HG03520 (cell line): ENCODE data around the gene MAP2K1.
"Not testable (repeated sequence)": the region's sequence is repeated elsewhere in the genome, so short reads cannot be mapped to it uniquely, and the experiment has no call there.

ENCODE experiments used
- ATAC-seq: cut with Tn5 transposase; IDR thresholded peaks from one replicate; pipeline ENCODE4 v1.9.1; 2021; ENCODE audit warnings: mild to moderate bottlenecking, moderate library complexity; ENCODE audit not compliant: unreplicated experiment

The MAP2K1 gene

DNA sequence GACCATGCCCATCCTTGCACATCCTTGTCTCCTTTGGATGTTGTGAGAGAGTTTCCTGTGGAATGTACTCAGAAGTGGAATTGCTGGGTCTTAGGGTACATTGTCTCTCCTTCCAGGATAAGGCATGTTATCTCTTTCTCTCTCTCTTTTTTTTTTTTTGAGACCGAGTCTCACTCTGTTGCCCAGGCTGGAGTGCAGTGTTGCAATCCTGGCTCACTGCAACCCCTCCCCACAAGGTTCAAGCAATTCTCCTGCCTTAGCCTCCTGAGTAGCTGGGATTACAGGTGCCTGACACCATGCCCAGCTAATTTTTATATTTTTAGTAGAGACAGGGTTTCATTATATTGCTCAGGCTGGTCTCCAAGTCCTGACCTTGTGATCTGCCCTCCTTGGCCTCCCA, 6.3 kb downstream of the MAP2K1 start:
- ATAC-seq: not testable (repeated sequence)

DNA sequence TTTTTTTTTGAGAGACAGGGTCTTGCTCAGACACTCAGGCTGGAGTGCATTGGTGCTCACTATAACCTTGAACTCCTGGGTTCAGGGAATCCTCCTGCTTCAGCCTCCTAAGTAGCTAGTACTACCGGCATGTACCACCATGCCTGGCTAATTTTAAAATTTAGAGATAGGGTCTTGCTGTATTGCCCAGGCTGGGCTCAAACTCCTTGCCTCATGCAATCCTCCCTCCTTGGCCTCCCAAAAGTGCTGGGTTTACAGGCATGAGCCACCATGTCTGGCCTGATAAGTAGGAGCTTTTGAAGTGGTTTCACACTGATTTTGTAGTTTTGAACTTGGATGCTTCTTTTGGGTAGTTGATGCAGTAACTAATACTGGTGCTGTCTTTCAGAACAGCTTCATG, 7.8 kb downstream of the MAP2K1 start:
- no peak for ATAC-seq

DNA sequence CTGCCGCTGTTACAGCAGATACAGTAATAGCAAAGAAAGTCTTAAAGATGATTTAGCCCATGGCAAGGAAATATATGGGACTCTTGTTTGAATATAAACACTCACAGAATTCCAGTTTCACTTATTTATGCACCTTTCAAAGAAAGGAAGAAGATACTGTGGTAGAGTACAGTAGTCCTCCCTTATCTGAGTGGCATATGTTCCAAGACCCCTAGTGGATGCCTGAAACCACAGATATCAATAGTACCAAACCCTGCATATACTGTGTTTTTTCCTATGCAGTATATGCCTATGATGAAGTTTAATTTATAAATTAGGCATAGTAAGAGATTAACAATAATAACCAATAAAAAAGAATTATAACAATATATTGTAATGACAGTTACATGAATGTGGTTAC, 8.2 kb downstream of the MAP2K1 start:
- no peak for ATAC-seq

DNA sequence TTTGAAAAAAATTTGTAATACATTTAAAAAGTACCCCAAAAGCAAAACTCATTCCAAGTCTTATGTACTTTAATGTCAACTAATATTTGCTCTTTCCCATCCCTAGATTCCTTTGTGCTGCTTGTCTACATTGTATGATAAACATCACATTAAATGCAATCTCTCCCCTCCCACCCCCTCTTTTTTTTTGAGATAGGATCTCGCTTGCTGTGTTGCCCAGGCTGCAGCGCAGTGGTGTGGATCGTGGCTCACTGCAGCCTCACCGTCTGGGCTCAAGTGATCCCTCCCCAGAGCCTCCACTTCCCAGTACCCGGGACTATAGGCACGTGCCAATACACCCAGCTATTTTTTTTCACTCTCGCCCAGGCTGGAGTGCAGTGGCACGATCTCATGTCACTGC, 12.6 kb downstream of the MAP2K1 start:
- ATAC-seq: no peak

DNA sequence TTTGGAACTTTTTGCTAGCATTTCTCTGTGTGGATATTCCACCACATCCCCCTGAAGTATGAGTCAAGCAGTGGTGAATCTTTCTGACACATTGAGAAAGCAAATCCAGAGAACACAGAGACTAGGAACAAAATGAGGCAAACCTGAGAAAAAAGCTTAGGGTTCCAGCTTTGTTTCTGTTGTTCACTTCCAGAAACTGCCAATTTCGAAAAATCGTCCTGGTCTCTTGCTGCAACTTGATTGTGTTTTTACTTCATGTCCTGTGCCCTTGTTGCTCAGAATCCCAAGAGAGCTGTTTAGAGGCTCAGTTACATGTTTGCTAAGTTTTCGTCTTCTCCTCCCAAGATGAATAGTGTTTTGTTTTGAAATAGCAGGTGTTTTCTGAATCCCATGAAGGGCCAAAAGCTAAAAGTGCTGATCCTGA, 13.7 kb downstream of the MAP2K1 start:
- no peak for ATAC-seq

DNA sequence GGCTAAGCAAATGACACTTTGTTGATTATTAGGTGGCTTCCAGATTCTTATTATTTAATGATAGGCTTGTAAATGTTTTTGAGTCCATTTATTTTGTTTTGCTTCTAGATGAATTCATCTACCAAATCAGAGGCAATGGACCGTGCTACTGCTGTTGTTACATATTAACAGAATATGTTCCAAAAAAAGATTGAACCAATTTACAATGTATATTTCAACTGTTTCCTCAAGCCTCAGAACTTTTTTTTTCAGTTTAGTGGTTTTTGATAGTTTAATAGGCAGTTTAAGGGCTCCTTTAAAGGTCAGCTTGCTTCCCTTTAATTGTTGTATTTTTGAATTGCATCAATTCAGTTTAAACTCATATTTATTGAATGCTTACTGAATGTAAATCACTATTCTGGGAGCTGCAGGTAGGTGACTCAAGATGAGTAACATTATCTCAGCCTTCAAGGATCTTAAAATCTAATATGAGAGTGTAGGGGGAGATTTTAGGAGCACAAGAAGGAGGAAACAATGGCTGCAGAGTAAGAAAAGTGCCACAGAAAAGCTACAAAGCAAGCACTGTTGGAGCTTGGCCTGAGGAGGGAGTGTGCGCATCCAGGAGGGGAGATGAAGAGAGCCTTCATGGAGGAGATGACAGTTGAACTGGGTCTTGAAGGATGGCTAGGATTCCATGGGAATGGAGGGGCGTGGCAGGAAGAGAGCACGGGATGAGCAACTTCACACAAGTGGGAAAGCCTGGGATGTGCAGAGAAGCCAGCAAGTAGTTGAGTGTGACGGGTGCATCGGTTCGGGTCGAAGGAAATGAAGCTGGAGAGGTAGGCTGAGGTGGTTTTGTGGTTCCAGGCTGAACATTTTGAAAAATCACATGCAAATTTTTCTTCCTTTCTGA, 14.7 kb downstream of the MAP2K1 start:
- no peak for ATAC-seq

DNA sequence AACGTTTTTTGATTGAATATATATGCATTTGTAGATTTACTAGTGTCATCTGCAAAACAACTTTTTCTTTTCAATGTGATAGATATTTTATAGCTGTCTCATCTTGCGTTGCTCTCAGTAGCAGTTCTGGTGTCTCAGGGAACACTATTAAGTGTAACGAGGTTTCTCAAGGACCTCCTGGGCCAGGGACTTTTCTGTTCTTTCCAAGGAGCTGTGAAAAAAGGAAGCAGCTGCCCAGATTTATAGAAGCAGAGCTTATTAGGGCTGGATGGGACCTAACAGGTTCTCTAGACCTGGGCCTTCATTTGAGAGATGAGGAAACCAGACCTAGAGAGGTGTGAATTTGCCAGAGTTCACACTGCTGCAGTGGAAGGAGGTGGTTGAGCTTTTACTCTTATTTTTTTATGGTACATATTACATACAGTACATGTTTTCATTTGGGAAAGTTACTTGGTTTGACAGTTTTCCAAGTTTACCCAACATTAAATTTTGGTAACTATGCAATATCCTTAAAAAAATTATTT, 16.1 kb downstream of the MAP2K1 start:
- no peak for ATAC-seq

DNA sequence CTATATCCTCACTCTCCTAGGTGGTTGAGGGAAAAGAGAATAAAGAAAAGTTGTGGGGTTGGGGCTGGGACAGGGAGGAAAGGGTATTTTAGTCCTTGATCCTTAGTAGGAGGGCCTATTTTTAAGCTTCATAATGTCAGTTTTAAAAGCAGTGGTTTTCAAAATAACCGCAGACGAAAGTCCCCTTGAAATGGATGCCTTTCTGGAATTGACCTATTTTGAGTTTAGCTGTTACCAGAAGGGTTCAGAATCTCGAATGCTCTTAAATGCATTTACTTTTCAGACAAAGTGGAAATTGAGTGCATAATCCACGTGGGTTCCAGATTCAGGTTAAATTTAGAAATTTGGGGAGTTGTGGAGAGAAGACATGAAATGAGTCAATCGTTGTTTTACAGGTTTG, 16.6 kb downstream of the MAP2K1 start:
- no peak for ATAC-seq

DNA sequence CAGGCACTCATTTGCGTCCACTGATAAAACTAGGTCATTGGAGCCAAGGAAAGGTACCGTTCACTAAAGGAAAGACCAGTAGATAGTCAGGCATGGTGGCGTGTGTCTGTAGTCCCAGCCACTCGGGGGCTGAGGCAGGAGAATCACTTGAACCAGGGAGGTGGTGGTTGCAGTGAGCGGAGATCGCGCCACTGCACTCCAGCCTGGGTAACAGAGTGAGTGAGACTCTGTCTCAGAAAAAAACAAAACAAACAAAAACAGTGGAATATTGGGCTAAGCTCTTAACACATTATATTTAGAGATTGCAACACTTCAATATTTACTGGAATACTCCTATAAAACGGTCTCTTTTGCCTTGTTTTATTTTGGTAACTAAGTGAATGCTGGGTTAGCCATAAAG, 17.4 kb downstream of the MAP2K1 start:
- ATAC-seq: no peak

DNA sequence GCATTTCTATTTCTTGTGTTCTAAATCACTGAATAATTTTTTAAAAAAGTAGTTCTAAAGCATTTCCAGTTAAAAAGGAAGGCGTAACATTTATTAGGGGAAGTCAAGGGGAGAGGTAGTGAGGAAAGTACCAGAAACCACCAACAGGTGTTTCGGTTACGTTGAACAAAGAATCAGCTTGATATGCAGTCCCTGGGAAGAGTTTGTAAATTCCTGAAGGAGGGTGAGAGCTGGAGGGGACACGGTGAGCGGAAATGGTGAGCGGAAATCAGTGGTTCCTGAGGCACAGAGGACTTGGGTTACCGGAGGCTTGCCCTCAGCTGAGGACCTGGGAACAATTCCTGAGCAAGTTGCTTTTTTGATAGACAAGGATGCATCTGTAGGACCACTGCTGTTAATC, 17.8 kb downstream of the MAP2K1 start:
- ATAC-seq: no peak

DNA sequence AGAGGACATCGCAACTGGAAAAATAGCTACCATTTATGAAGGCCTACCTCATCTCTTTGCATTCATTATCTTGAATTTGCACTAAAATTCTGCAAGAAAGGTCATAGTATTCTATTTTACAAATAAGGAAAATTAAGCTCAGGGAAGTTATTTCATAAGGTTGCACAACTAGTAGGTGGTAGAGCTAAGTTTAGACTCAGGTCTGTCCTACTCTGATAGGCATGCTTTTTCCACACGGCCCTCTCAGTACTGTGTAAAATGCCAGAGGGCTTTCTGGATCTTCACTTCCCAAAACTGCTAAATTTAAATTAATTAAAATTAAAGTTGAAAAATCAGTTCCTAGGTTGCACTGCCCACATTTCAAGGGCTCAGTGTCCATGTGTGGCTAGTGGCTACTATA, 18.3 kb downstream of the MAP2K1 start:
- no peak for ATAC-seq

DNA sequence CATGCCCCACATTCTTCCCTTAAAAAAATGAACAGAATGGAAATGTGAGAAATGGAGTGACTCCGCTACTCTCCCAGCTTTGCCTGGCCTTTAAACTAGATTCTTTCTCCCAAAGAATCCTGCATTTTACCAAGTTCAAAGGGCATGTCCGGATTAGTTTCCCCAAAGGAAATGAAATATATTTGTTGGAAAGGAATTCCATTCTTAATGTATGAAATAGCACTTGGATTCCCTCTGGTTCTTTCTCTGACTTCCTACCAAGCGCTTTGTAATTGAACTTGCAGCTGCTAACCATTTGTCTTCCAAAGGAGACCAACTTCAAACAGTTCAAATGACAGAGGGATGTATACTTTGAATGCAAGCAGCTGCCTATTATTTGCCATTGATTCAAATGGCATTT, 18.9 kb downstream of the MAP2K1 start:
- ATAC-seq: no peak

DNA sequence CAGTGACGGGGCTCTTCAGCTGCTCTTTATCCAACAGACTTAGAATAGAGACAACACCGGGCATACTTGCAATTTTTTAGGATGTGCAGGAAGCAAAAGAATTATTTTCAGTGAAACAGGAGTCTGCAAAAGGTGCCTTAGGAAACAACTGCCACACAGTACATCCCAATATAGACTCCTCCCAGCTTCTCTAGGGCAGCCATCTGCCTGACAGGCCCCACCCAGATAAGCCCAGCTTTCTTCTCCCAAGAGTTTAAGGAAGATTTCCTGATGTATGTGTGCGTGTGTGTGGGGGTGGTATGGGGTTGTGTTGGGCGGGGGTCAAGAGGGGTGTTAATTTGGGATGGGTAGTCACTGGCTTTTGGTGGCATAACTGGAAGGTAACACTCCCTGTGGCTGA, 21.5 kb downstream of the MAP2K1 start:
- no peak for ATAC-seq

DNA sequence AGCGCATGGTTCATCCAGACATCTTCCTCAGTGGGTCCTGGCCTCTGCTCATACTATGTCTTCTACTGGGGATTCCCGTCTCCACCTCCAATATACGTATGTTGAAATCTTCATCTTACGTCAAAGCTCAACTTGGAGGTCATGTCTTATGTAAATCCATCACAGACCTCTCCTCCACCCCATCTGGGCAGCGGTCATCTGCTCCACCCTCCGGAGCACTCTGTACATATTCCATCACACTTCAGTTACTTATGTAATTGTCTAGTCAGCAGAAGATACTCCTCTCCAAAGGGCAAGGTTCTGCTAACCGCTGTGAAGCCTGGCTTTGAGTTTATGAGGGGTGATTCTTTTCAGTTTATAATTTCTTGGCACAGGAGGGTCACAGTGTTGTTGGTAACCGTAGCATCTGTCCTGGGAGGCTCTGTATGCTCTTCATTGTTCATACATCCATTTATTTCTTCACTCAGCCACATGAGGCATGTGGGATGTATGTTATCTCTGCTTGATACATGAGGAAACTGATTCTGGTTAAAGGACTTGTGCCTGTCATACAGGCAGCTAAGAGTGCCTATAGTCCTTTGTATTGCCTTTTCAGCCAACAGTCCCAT, 22.1 kb downstream of the MAP2K1 start:
- ATAC-seq: no peak

DNA sequence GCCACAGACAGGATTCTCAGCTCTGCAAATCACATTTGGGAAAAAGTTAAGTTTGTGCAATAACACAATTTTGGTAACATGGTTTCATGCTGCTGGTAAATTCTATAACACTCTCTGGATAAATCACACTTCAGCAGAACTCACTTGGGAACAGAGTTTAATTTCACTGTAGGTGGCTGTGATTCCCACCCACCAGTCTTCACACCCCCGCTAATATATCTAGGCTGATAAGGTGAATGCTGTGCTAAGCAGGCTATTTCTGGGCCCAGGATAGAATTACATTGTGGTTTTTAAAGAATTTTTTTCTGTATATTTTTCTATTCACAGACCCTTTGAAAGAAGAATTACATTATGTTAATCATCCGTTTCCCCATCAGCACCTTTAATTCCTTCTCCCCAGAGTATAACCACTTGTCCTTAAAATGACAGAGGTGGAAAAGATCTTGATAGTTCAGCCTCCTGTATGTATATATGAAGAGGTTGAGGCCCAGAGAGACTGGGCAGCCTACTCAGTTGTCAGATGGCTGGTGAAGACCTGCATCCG, 22.9 kb downstream of the MAP2K1 start:
- ATAC-seq: no peak

DNA sequence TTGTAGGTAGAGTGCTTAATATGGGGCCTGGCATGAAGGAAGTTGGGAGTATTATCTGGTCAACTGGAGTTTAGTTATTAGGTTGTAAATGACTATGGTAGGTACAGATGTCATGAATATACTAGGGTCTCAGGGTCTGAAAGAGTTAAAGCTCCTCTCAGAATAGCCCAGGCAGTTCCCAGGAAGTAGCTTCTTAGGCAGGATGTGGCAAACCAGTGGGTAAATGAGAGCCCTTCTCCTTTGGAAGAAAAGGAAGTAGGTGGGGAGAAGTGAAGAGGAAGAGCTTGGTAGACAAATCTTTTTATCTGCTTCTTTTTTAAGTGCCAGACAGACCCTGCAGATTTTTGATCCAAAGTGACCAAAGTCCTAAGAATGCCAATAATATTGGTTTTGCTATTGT, 24.5 kb downstream of the MAP2K1 start:
- no peak for ATAC-seq

DNA sequence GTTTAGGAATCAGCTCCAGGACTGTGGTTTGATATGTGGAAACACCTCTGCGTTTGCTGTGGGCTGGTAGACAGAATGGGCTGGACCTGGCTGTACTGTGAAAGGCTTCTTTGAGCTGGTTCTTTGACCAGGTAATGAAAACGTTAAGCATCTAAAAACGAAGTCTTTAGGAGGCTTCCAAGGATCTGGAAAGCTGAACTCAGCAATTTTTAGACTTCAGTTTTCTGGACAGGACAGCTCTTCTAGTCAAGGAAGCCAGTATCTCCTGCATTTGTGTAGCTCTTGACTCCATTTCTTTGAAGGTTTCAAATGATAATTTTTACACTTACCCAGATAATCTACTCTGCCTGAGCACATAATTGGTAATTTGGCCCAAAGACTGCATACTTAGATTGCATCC, 25.5 kb downstream of the MAP2K1 start:
- ATAC-seq: no peak

DNA sequence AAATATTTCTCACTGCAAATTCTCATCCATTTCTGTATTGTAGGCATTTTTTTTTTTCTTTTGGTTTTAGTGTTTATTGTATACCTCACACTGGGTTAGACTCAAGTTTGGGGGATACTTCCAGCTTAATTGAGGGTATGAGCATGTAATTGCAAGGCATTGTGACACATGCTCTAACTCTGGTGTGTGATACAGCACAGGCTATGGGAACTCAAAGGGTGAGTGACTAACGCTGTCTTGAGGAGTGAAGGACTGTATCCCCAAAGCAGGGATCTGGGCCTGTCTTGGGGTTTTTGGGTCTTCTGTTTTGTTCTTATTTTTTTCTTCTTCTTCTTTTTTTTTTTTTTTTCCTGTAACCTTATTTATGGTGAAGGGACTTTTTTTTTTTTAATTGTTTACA, 26.9 kb downstream of the MAP2K1 start:
- ATAC-seq: no peak

DNA sequence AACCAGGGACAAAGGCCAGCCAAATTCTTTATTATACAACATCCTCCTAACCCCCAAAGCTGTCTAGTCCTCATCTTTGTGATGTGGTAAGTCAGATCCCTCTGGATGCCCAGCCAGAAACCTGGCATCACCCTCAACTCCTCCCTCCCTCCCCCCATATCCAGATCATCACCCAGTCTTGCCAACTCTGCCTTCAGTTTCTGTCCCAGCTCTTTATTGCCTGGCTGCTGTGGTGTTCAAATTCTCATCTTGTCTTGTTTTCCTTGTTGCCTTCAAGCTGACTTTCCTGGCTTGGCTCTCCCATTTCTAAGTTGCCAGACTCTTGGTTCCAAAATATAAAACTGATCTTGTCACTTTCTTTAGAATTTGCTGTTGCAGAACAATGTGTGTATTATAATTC, 28.6 kb downstream of the MAP2K1 start:
- ATAC-seq: no peak

DNA sequence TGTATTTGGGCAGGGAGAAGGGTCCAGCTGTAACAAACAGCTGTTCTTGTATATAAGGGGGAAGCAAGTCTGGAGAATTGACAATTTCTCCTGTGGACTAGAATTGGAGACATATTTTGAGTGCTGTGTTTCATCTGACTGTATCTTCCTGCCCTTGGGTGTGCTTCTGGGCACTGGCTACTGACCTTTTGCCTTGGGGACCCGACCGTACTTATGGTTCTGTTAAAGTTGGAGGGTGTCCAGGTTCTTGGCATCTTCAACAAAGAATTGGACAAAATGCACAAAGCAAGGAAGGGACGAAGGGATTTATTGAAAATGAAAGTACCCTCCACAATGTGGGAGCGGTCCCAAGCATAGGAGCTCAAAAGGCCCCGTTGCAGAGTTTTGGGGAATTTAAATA, 31.0 kb downstream of the MAP2K1 start:
- ATAC-seq: no peak

DNA sequence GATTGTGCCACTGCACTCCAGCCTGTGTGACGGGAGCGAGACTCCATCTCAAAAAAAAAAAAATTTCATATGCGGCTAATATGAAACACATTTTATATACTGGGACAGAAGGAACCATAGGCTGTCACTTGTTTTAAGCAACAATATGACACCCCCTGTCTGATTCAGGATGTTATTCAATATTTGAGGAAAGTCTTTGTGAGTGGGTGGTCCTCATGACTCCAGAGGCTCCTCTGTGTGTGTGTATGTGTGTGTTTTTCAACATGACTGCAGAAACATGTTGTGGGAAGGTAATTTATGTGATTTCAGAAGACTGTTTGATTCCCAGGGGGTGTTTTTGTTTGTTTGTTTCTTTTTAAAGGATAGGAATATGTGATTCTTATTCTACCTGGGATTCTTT, 32.8 kb downstream of the MAP2K1 start:
- ATAC-seq: no peak

DNA sequence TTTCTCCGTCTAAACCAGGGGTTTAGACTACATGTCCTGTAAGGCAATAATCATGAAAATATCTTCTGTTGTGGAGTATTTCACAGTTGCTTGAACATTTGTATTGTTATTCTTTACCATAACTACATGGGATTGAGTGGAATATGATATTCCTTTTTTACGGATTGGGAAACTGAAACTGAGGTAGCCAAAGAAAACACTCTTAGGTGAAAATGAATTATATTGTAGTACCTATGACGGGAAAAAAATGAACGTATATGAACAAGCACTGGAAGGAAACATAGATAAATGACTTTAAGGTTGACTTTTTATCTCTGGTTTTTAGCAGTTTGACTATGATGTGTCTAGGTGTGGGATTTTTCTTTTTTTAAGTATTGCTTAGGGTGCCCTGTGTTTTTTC, 35.6 kb downstream of the MAP2K1 start:
- no peak for ATAC-seq
